CD4-positive, alpha-beta T cell (primary cell): ENCODE results near the gene C1orf87. TPM values are rescaled to one million over a fixed set of nuclear protein-coding genes. Genes with fewer than 3 reads are reported as not detected.

Source experiments
- ATAC-seq: fragments of 200-7000 bp; cut with Tn5 transposase; one replicate; pipeline ENCODE4 v1.10.0; 2022; ENCODE audit warnings: mild to moderate bottlenecking; ENCODE audit not compliant: poor library complexity
- CTCF ChIA-PET: fragments of 350-600 bp; sonication (Branson Sonifier 250); formaldehyde crosslinking; loops from one replicate; lab custom pipeline; 2021; ENCODE audit warnings: antibody characterized with exemption, inconsistent platforms; lab: Charles Lee
- POLR2A ChIA-PET: fragments of 350-600 bp; sonication (Branson Sonifier 250); formaldehyde crosslinking; loops from one replicate; lab custom pipeline; 2021; ENCODE audit warnings: antibody characterized with exemption, inconsistent platforms; lab: Charles Lee
- DNase-seq, 14 experiments: peaks; one replicate each; pipeline ENCODE4 v3.0.0-alpha.2; 2013 to 2020; ENCODE audit warnings: mixed read lengths in 2 of 14
- H3K27ac ChIP-seq, 2 donors: one replicate each; pipeline versions ENCODE4 v1.5.1 to v1.7.0; 2013; ENCODE audit warnings: low read length in 2 of 2, low read depth in 1 of 2, mild to moderate bottlenecking in 1 of 2
- H3K27me3 ChIP-seq, 2 experiments: 1 replicate in 1 of 2; 2 replicates in 1 of 2; pipeline versions ENCODE4 v1.6.1 to v1.7.0; 2013; ENCODE audit warnings: low read length in 2 of 2, control low read depth in 1 of 2, mild to moderate bottlenecking in 1 of 2, moderate library complexity in 1 of 2; ENCODE audit not compliant: insufficient read depth in 2 of 2, control insufficient read depth in 1 of 2
- H3K36me3 ChIP-seq: one replicate; pipeline ENCODE4 v1.6.1; 2013; ENCODE audit warnings: low read length, control low read depth; ENCODE audit not compliant: insufficient read depth
- H3K4me1 ChIP-seq: one replicate; pipeline ENCODE4 v1.6.1; 2013; ENCODE audit warnings: low read length, control low read depth; ENCODE audit not compliant: insufficient read depth
- H3K4me3 ChIP-seq: one replicate; pipeline ENCODE4 v1.5.1; 2013; ENCODE audit warnings: mild to moderate bottlenecking, low read length, moderate library complexity
- H3K9me3 ChIP-seq, 2 experiments: 1 replicate in 1 of 2; 2 replicates in 1 of 2; pipeline versions ENCODE4 v1.6.1 to v1.7.0; 2013; ENCODE audit warnings: low read length in 2 of 2, mild to moderate bottlenecking in 2 of 2, control low read depth in 1 of 2, moderate library complexity in 1 of 2; ENCODE audit not compliant: control insufficient read depth in 1 of 2, insufficient read depth in 1 of 2
- H3K27ac Mint-ChIP-seq: one replicate; pipeline ENCODE4 v1.8.0; 2020; ENCODE audit warnings: mixed read lengths
- H3K27me3 Mint-ChIP-seq: one replicate; pipeline ENCODE4 v1.8.0; 2021; ENCODE audit warnings: mixed read lengths
- H3K36me3 Mint-ChIP-seq: one replicate; pipeline ENCODE4 v1.8.0; 2021; ENCODE audit warnings: low read depth, mixed read lengths
- H3K4me1 Mint-ChIP-seq: one replicate; pipeline ENCODE4 v1.8.0; 2021; ENCODE audit warnings: low read depth, mixed read lengths
- H3K4me3 Mint-ChIP-seq: one replicate; pipeline ENCODE4 v1.8.0; 2020; ENCODE audit warnings: mild to moderate bottlenecking, mixed read lengths
- H3K9me3 Mint-ChIP-seq: one replicate; pipeline ENCODE4 v1.8.0; 2020; ENCODE audit warnings: mixed read lengths
- intact Hi-C, 2 experiments: fragments of 100-400 bp; cut with DNase I in 1 of 2; cut with micrococcal nuclease in 1 of 2; formaldehyde crosslinking; loops; one replicate each; pipeline versions ENCODE4 v1.15.1 to v1.9.0; 2023 to 2025; cut with DNase I, micrococcal nuclease
- total RNA-seq, 174 experiments: library from RNA in 2 of 174; stranded (reverse) in 2 of 174; gene quantifications; one replicate each; pipeline ENCODE4 v1.2.3 and lab custom pipeline; 2021 to 2026
- TF ChIP-seq, protein P1 (sequence below): fragments of 200-600 bp; IDR thresholded peaks from one replicate; pipeline ENCODE4 v1.8.0; 2022; ENCODE audit warnings: antibody characterized with exemption, mild to moderate bottlenecking

C1orf87 gene
- total RNA-seq, 2 experiments from 2014 or later = not detected

DNA sequence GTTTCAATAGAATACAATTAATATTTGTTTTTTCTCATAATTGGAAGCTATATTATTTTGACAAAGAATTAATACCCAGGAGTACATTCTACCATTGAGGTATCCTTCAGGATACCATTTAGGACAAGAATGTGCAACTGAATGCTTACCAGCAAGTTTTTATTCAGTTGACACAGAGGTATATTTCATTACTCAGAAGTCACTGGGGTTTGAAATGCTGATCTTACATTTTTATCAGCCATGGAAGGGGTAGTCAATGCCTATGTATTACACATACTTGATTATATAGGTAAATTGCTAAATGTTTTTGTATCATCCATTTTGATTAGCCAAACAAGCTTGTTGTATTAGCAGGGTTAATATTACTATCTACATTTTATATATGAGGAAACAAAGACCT lies 48.0 kb downstream of the C1orf87 start:
- no peak overlapping the region for H3K4me3 ChIP-seq
- ChIA-PET POLR2A (no interaction called here), CTCF (no interaction called here)
- H3K36me3 ChIP-seq = no peaks in the 10 kb centered on the region
- no peaks in the 10 kb centered on the region for H3K27me3 ChIP-seq
- H3K4me1 ChIP-seq = no peaks in the 10 kb centered on the region
- H3K27ac ChIP-seq = no peak overlapping the region
- H3K9me3 Mint-ChIP-seq = no peaks in the 10 kb centered on the region
- no peak overlapping the region for H3K27ac Mint-ChIP-seq
- no peaks in the 10 kb centered on the region for H3K36me3 Mint-ChIP-seq
- no peaks in the 10 kb centered on the region for H3K4me1 Mint-ChIP-seq
- intact Hi-C loops = no loop called here
- H3K27me3 Mint-ChIP-seq = peaks cover 8% of the 10 kb centered on the region
- TF ChIP-seq, protein P1, sequence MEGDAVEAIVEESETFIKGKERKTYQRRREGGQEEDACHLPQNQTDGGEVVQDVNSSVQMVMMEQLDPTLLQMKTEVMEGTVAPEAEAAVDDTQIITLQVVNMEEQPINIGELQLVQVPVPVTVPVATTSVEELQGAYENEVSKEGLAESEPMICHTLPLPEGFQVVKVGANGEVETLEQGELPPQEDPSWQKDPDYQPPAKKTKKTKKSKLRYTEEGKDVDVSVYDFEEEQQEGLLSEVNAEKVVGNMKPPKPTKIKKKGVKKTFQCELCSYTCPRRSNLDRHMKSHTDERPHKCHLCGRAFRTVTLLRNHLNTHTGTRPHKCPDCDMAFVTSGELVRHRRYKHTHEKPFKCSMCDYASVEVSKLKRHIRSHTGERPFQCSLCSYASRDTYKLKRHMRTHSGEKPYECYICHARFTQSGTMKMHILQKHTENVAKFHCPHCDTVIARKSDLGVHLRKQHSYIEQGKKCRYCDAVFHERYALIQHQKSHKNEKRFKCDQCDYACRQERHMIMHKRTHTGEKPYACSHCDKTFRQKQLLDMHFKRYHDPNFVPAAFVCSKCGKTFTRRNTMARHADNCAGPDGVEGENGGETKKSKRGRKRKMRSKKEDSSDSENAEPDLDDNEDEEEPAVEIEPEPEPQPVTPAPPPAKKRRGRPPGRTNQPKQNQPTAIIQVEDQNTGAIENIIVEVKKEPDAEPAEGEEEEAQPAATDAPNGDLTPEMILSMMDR = no peak
- H3K4me3 Mint-ChIP-seq = no peak overlapping the region
- no peak for DNase-seq
- H3K9me3 ChIP-seq = no peaks in the 10 kb centered on the region
- no peak for ATAC-seq

DNA sequence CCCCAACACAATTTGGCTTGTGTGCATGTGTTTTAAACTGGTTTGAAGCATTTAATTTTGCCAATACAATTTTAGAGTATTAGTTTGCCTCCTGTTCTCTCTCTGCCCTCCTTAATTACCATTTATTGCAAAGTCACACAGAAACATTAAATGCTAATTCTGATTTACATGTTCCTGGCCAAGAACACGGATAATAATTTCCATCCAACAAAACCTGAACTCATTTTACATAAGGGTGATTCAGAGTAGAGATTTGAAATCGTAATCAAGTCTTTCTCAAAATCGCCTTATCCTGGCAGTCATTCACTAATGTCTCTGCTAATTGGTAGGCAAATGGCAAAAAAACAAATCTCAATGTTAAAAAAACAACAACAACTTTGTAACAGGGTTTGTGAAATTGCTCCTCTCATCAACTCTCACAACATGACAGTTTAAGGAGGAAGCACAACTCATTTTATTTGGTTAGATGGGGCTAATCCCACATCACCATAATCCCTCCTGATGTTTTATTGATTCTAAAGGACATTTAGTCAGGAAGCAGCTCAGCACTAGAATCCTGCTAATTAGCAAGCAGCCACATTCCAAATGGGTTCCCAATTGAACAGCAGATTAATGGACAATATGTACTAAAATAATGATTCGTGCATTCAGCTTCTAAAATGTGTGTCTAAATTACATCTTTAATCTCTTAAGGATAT lies 55.9 kb downstream of the C1orf87 start:
- H3K4me1 Mint-ChIP-seq = no peaks in the 10 kb centered on the region
- Histone ChIP-seq H3K27me3 (peaks cover 0 to 4% of the 10 kb centered on the region in 2 experiments), H3K4me3 (no peak overlapping the region), H3K27ac (no peak overlapping the region), H3K36me3 (no peaks in the 10 kb centered on the region), H3K4me1 (no peaks in the 10 kb centered on the region), H3K9me3 (peaks cover 0 to 5% of the 10 kb centered on the region in 2 experiments)
- no peak for DNase-seq
- H3K27ac Mint-ChIP-seq = no peak overlapping the region
- ChIA-PET CTCF (no interaction called here), POLR2A (no interaction called here)
- H3K27me3 Mint-ChIP-seq = peaks cover 10% of the 10 kb centered on the region
- H3K36me3 Mint-ChIP-seq = no peaks in the 10 kb centered on the region
- H3K9me3 Mint-ChIP-seq = no peaks in the 10 kb centered on the region
- TF ChIP-seq, protein P1 = no peak
- intact Hi-C loops = no loop called here
- no peak overlapping the region for H3K4me3 Mint-ChIP-seq
- ATAC-seq = no peak

DNA sequence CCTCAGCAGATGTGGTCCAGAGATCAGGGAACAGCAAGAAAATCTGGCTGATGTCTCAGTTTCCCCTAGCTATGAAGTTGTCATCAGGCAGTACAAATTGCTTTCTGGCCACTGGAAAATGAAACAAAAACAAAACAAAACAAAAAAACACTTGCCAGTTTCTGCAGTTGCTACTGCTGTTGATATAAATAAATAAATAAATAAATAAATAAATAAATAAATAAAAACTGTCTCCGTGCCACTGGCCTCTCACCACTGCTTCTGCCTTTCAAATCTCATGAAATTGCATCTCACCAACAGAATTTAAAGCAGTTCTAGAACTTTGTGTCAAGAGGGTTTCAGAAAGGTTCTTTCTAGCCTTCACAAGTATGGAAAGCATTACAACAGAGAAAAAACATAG lies 62.9 kb downstream of the C1orf87 start:
- POLR2A ChIA-PET = no interaction called here
- intact Hi-C loops = no loop called here
- H3K36me3 ChIP-seq = no peaks in the 10 kb centered on the region
- TF ChIP-seq, protein P1 = no peak
- peaks cover 22% of the 10 kb centered on the region for H3K27me3 Mint-ChIP-seq
- CTCF ChIA-PET = no interaction called here
- ATAC-seq (no peak), DNase-seq (no peak)
- no peaks in the 10 kb centered on the region for H3K36me3 Mint-ChIP-seq
- no peaks in the 10 kb centered on the region for H3K4me1 Mint-ChIP-seq
- H3K9me3 Mint-ChIP-seq = no peaks in the 10 kb centered on the region
- H3K4me3 ChIP-seq = no peak overlapping the region
- no peaks in the 10 kb centered on the region for H3K4me1 ChIP-seq
- no peak overlapping the region for H3K27ac Mint-ChIP-seq
- H3K27ac ChIP-seq = no peak overlapping the region
- H3K4me3 Mint-ChIP-seq = no peak overlapping the region
- H3K27me3 ChIP-seq = no peaks in the 10 kb centered on the region
- H3K9me3 ChIP-seq = no peaks in the 10 kb centered on the region
